Right lobe of liver (tissue), 4 donors: ENCODE measurements around the gene PAX5.

ENCODE experiments used
- POLR2A ChIP-seq: fragments of 450-650 bp; IDR thresholded peaks from one replicate; pipeline ENCODE4 v1.6.1; 2017; ENCODE audit warnings: antibody characterized with exemption, mild to moderate bottlenecking
- TF ChIP-seq, protein P1 (sequence below), 4 donors: fragments of 200-600 bp in 3 of 4; fragments of 450-650 bp in 1 of 4; IDR thresholded peaks; one replicate each; pipeline versions ENCODE4 v1.5.1 to v1.8.0; 2016 to 2022; ENCODE audit warnings: antibody characterized with exemption in 4 of 4, mild to moderate bottlenecking in 2 of 4
- donor health status: DM: no; HTN: no; CAD: no.
- donor health status: DM: no; HTN: no; CAD: no.
- donor health status: DM: no; HTN: yes; CAD: no.

GRCh38 chr9:37029304-37029775, 4.7 kb downstream of the PAX5 start:
- TF ChIP-seq, protein P1, sequence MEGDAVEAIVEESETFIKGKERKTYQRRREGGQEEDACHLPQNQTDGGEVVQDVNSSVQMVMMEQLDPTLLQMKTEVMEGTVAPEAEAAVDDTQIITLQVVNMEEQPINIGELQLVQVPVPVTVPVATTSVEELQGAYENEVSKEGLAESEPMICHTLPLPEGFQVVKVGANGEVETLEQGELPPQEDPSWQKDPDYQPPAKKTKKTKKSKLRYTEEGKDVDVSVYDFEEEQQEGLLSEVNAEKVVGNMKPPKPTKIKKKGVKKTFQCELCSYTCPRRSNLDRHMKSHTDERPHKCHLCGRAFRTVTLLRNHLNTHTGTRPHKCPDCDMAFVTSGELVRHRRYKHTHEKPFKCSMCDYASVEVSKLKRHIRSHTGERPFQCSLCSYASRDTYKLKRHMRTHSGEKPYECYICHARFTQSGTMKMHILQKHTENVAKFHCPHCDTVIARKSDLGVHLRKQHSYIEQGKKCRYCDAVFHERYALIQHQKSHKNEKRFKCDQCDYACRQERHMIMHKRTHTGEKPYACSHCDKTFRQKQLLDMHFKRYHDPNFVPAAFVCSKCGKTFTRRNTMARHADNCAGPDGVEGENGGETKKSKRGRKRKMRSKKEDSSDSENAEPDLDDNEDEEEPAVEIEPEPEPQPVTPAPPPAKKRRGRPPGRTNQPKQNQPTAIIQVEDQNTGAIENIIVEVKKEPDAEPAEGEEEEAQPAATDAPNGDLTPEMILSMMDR (IDR thresholded peaks at IDR 0.05), result no peak
- TF ChIP-seq POLR2A, result no peak
